NCI-H526 treated with DMSO at 0.1 percent for 48 hours (cell line): ENCODE data around the gene RPS2.
"Not testable (repeated sequence)": the region's sequence is repeated elsewhere in the genome, so short reads cannot be mapped to it uniquely, and the experiment has no call there.

Experiments used
- DNase-seq: peaks from one replicate; lab custom pipeline; 2025; lab: John Stamatoyannopoulos, UW

The RPS2 gene

DNA sequence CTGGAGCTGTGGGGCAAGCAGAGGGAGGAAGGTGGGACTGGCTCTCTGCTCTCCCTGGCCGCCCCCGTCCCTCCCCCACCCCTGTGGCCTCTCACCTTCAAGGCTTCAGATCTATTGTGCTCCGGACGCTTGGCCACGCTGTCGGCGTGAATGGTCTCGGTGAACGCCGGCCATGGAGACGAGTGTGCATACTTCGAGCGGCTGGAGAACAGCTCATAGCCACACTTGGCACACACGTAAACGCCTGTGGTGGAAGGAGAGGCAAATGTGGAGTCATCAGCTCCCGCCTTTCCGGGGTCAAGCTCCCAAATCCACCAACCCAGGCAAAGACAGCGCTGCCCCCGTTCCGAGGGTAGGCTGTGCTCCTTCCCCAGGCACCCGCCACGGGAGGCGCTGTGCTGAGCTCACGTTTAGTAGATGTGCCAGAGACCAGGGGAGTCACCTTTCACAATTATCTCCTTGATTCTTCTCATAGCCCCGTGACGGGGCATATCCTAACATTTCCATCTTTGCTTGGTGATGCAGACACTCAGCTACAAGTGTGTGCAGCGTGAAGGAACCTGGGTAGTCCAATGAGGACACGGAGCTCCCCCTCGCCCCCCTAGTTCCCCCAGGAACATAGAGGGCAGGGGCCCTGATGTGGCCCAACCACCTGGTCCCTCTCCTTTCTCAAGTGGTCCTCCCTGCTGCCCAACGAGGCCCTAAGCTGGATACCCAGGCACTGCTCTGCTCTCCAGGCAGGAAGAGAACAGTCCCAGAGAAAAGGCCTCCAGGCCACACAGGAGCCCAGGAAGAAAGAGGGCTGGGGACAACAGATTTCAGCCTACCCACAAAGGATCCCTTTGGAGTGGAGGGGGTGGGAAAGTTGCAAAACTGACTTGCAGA is 23.2 kb downstream of the RPS2 start:
- DNase-seq: peak; percentile 4

DNA sequence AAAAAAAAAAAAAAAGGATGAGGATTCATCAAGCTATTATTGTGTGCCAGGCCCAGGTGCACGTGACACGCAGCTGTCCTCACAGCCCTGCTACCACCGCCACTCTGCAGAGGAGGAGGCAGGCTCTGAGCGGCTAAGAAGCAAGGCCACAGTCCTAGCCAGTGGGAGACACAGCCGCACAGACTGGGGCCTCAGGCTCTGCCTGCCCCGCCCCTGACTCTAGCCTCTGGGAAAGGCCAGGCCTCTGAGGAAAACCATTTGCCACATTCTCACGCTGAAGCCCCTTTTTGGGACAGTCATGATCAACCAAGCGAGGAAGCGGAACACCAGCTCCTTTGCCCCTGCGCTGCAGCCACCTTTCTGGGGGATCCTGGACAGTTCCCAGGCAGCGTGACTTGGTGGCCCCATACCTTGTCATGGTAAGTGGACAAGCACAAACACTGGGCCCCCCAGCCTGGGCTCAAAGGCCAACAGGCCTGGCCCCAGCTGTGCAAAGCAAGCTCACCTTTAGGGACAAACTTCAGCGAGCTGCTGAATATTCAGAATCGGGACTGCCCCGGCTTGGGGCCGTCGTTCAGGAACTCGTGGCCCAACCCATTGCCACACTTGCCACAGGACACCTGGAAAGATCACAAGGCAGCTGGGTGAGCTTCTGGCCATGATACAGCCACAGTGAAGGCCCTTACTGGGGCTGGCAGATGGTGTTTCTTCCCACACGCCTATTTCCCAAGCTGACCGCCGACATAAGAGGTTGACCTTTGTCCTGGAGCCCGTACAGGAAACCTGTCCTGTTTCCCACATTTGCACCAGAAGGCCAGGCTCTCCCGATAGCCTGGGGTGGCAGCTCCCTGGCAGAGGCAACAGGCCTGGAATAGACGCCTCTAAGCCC is 24.1 kb downstream of the RPS2 start:
- no peak for DNase-seq

DNA sequence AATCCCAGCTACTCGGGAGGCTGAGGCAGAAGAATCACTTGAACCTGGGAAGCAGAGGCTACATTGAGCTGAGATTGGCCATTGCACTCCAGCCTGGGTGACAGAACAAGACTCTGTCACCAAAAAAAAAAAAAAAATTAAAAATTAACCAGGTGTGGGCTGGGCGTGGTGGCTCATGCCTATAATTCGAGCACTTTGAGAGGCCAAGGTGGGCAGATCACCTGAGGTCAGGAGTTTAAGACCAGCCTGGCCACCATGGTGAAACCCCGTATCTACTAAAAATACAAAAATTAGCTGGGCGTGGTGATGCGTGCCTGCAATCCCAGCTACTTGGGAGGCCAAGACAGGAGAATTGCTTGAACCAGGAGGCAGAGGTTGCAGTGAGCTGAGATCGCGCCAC is 24.8 kb downstream of the RPS2 start:
- DNase-seq: not testable (repeated sequence)

DNA sequence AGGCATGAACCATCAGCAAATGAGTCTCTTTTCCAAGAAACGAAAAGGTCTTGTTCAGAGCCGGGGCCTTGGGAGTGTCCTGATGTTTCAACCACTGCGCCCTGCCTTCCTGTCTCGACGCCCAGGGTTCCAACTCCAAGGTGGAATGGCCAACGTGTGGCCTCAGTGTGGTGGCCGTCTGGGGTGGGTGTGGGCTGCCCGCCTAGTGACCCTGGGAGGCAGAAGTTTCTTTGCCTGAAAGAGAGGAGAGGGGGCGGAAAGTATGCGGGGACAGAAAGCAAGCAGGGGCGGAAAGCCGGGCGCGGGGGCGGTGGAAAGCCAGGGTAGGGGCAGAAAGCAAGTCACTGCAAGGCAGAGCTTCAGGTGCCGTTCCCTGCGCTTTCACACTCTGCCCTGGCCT is 25.7 kb downstream of the RPS2 start:
- DNase-seq: no peak

DNA sequence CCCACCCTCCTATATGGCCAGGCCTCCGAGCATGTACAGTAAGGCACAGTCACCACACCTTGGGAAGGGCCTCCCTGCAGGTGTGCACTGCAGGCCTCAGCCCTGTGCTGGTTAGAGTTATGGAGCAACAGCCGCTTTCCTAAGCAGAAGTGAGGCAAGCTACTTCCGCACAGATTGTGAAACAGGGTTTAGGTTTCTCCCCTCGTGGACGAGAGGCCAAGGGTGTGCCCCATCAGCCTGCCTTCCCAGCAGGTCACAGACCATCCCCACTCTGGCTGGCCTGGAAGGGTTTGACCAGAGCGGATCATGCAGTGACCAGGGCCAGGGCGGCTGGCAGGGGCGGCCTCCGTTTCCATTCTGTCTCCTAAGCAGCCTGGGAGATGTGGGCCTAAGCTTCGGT is 26.3 kb downstream of the RPS2 start:
- DNase-seq: no peak

DNA sequence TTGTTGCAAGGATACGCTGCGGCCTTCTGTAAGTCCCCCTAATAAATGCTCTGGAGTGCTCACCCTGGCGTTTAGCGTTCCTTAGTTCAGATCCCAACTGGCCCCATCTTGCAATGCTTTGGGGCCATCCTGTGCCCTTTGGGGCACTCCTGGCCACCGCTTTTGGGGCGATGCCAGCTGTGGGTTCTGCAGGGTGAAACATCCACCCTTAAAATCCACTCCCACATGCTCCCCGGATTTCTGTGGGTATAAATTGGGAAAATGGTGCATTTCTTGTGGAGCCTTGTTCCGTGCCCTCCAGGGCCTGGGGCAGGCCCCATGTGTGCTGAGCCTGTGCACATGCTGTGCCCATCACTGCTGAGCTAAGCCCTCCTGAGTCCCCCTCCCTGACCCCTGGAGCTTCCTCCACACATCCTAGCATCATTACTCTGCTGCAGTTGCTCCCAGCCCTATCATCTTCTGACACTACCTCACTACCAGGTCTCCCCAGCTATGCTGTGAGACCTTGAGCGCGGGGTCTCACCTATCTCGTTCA is 27.6 kb downstream of the RPS2 start:
- DNase-seq: no peak

DNA sequence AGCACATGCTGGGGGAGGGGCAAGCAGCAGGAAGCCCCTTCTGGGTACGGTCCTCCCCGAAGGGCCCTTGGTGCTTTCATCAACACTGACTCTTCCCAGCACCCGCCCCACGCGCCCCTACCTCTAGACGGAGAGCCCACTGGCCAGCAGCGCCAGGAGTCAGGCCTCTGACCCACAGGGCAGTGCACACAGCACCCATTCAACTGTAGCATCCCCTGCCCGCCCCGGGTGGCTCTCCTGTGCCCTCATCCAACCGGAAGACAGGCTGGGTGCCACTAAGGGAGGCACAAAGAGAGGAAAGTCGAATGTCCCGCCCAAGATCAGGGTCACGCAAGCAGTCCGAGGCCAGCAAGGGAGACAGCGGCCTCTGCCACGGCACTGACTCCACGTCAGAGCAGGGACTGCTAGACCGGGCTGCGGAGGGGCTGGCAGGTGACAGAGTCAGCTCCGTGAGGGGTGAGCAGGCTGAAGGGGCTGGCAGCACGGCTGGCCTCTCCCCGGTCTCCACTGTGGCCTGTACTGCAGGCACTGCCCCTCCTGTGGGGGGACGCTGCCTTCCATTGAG is 31.4 kb downstream of the RPS2 start:
- no peak for DNase-seq

DNA sequence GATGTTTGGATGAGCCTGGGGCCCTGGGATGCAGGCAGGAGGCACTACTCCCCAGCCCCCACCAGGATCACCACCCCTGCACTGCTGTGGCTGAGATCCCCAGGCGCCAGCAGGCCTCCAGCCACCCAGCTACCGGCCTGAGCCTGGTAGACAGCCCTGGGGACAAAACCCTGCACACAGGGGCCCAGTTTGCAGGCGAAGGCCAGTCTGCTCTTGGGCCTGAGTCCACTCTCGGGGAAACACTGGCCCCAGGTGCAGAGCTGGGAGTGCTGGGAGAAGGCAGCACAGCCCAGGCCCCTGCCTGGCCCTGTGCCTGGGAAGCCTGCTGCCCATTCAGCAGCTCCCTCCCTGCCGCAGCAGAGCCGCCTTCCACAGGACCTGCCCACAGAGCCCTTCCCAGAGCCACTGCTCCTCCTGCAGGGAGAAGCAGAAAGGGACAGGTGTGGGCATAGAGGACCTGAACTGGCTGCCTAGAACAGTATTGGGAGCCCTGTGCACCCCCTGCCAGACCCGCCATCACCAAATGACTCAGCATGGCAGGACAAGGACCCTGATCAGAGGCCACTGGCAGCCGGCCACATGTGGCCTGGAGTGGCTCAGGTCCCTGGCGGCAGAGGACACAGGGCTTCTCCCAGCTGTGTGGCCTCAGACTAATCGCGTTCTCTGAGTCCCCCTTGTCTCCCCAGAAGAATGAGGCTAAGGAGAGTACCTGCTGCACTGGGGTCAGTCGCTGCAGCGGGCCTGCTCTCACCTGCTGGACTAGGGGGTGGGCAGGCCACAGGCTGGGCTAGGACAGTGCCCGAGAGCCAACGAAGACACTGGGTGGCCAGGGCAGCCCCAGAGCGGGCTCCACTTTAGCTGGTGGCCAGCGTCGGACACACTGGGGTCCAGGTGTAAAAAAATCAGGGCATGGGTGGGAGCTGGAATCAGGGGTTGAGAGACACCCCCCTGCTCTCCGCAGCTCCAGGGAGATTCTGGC is 32.3 kb downstream of the RPS2 start:
- DNase-seq: no peak

DNA sequence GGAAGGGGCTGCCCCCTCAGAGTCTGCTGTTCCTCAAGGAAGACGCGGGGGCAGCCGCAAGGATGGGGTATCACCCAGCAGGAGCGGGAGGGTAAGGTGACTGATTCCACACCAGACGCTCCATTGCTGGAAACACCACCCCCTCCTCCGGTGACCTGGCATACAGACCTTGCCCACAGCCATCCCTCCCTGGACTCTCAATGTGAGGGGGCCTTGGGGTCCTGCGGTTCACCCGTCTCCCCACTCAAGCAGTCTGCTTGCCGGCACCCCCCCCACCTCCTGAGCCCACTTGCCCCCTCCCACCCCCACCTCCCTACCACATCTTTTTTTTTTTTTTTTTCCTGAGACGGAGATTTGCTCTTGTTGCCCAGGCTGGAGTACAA is 34.3 kb downstream of the RPS2 start:
- no peak for DNase-seq

DNA sequence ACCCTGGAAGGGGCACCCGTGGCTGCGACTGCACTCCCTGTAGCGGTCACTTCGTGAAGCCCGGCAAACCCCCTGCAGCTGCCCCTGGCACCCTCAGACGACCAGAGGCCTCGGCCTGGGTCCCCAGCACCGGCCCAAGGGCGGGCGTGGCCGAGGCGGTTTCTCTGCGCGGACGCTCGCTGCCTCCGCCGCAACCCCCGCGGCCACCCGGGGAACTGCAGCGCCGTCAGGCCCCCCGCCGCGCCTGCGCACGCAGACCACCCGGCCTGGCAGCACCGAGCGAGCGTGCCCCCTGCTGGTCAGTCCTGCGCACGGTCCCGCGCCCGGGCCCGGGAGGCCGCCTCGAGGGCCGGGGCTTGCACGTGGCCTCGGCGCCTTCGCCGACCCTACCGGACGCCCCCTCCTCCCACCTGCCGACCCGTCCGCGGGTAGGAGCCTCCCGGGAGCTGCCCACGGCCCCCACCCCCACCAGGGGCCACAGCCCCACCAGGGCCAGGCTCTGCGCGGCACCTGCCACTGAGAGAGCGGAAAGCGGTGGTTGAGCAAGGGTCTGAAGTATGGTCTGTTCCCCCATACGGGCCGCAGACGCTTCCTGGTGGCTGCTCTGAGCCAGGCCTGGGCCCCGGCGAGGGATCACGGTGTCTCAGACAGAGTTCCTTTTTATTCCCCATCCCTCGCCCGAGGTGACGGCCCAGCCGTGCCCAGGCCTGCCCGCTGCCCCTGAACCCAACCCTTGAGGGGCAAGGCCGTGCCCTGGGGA is 34.9 kb downstream of the RPS2 start:
- peak; percentile 11 for DNase-seq

DNA sequence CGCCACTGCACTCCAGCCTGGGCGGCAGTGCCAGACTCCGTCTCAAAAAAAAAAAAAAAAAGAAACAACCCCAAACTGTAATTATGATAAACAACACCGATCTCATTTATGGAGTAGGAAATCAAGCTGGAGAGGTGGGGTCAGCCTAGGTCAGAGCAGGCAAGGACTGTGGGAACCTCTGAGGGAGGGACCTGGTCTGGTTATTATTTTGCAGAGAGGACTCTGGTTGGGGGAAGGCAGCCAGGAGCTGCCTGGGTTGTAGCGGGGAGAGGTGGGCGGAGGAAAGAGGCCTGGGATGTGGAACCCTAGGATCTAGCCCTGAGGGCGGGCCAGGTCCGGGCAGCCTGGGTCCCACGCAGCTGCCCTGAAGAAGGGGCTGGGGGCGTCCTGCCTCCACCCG is 35.5 kb downstream of the RPS2 start:
- no peak for DNase-seq

DNA sequence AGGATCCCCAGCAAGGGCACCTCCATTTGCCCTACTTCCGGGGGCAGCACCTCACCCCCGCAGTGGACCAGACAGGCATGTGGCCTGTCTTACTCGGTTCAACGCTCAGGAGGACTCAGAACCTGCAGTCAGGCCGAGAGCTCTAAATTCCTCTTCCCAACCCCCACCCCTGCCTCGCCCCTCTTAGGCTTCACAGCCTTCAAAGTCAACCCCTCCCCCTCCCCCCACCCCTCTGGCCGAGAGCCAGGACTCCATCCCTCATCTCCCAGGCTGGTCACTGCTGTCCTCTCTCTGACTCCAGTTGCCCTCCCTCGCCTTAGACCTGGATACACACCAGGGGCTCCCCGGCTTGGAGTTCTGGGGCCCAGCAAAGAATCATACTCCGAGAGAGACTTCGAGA is 38.4 kb downstream of the RPS2 start:
- DNase-seq: no peak

DNA sequence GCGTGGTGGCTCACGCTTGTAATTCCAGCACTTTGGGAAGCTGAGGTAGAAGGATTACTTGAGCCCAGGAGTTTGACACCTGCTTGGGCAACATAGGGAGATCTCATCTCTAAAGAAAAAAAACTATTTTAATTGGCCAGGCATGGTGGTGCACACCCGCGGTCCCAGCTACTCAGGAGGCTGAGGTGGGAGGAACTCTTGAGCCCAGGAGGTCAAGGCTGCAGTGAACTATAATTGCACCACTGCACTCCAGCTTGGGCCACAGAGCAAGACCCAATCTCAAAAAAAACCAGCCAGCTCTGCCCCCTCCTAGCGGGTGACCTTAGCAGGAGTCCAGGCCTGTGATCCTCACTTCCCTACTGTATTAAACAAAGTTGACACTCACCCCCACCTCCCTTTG is 40.5 kb downstream of the RPS2 start:
- no peak for DNase-seq

DNA sequence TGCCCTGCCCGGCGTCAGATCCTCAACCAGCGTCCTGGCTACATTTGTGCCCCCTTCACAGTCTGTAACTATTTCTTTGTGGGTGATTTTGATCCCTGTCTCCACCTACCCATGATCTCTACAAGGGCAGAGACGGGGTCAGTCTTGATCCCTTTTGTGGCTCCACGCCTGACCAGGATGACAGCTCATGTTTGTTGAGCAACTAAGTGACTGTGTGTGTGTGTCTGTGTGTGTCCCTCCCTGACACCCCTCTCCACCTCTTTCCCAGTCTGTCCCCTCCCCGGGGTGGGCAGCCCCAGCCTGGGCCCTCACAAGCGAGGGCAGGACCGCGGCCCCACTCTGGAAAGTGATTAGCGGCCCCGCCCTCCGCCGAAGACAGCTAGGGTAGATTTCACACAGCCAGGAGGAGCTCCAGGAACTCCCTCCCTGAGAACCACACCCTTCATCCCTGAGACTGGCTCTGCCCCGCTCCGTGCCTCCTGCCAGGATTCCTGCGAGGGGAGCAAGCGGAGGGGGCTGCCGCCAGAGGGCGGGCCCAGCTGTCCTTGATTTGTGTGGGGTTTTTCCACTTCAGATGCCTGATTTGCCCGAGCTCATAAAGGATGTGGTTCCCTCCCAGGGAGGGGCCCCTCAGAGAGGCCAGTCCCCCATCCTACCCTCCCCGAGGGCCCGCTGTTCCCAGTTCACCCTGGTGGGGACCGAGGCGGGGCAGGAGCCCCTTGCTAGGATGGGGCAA is 41.2 kb downstream of the RPS2 start:
- no peak for DNase-seq

DNA sequence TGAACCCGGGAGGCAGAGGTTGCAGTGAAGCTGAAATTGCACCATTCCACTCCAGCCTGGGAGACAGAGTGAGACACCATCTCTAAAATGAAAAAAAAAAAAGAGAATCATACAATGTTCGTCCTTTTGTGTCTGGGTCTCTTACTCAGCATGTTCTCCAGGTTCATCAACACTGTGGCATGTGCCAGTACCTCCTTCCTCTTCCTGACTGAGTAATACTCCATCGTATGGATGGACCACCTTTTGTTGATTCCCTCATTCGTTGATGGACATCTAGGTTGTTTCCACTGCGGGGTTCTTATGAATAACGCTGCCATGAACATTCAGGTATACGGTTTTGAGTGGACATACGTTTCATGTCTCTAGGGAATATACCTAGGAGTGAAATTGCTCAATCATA is 42.3 kb downstream of the RPS2 start:
- DNase-seq: no peak

DNA sequence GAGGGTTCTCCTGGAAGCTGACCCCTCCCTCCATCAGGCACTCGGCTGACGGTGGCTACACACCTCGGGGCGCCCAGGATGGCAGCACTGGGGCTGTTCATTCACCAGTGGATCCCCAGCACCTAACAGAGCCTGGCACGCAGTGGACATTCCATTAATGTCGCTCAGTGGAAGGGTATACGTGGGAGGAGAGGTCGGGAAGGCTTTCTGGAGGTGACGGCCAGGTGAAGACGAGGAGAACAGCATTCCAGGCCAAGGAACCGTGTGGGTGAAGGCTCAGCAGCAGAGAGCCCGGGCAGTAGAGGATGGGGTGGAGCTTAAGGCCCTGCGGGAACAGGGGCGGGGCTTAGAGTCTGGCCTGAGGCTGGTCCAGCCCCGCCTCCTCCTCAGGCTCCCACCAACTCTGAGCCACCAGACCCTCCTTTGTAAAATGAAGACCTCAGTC is 43.9 kb downstream of the RPS2 start:
- no peak for DNase-seq

DNA sequence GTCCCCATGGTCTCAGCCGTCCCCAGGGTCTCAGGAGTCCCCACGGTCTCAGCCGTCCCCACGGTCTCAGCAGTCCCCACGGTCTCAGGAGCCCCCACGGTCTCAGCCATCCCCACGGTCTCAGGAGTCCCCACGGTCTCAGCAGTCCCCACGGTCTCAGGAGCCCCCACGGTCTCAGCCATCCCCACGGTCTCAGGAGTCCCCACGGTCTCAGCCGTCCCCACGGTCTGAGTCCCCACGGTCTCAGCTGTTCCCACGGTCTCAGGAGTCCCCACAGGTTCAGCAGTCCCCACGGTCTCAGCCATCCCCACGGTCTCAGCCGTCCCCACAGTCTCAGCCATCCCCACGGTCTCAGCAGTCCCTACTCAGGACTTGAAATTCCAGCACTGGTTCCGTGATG is 44.5 kb downstream of the RPS2 start:
- not testable (repeated sequence) for DNase-seq

DNA sequence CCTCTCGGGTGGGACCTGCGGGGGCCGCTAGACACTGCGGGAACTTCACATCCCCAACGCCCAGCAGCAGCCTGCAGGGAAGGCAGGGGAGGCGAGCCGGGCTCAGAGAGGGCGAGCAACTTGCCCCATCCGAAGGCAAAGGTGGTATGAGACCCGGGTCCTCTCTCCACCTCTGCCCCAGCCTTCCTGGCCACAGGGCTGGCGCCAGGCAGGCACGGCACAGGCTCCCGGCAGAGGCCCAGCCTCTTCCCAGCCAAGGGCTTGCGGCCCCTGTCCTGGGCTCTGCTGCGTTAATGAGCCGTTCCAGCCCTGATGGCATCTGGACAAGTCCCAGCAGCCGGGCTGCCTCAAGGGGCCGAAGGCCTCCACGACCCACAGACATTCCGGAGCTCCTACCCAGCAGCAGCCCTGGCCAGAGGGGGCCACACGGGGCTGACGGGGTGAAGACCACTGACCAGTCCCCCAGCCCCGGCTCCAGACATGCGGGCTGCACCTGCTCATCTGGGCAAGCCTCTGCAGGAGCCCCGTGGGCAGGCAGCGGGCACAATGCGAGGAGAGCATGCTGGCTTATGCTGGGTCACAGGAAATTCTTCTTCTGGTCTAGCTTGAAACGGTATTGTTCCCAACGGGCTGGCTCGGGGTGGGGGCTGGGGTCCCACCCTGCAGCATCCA is 45.2 kb downstream of the RPS2 start:
- DNase-seq: no peak
